ENCODE measurements around the gene ZNHIT2. TPM values are rescaled to one million over a fixed set of nuclear protein-coding genes. Genes with fewer than 3 reads are reported as not detected.

Gene ZNHIT2
- total RNA-seq, 1 donor from 2014 or later: 6.1 TPM

DNA sequence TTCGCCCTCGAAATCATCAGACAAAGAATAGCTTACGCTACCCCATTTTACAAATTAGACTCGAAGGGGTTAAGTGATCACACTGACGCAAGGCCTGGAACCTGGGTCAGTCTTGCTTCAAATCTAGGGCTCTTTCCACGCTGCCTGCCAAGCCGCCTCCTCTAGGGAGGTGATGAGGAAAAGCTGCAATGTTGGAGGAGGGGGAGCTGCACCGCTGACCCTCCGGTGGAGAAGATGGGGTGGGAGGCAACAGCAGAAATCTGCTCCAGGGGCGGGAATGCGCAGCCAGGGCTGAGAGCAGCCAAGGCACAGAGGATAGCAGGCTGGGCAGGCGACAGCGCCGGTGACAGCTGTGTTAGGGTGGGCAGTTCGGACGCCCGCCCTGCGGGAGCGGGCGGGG, 16.2 kb upstream of the ZNHIT2 start:
- no peaks in the 10 kb centered on the region for H3K27me3 ChIP-seq (ENCODE audit: low read depth)
- DNase-seq: peak; percentile 39
- H3K36me3 ChIP-seq: peaks cover 44% of the 10 kb centered on the region
- H3K27ac ChIP-seq (replicated peaks): peak overlapping the region; percentile 100
- peak overlapping the region; percentile 99 for H3K4me3 ChIP-seq
- H3K9me3 ChIP-seq (replicated peaks): no peaks in the 10 kb centered on the region
- H3K4me1 ChIP-seq: peaks cover 35% of the 10 kb centered on the region
- intact Hi-C loops (cut with micrococcal nuclease): no loop called here
- TF ChIP-seq, protein P1, sequence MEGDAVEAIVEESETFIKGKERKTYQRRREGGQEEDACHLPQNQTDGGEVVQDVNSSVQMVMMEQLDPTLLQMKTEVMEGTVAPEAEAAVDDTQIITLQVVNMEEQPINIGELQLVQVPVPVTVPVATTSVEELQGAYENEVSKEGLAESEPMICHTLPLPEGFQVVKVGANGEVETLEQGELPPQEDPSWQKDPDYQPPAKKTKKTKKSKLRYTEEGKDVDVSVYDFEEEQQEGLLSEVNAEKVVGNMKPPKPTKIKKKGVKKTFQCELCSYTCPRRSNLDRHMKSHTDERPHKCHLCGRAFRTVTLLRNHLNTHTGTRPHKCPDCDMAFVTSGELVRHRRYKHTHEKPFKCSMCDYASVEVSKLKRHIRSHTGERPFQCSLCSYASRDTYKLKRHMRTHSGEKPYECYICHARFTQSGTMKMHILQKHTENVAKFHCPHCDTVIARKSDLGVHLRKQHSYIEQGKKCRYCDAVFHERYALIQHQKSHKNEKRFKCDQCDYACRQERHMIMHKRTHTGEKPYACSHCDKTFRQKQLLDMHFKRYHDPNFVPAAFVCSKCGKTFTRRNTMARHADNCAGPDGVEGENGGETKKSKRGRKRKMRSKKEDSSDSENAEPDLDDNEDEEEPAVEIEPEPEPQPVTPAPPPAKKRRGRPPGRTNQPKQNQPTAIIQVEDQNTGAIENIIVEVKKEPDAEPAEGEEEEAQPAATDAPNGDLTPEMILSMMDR (IDR thresholded peaks at IDR 0.05; ENCODE audit: borderline replicate concordance): no peak

GRCh38 chr11:65132988-65133700, 15.6 kb upstream of the ZNHIT2 start:
- Histone ChIP-seq H3K4me1 (peaks cover 35% of the 10 kb centered on the region), H3K27ac (replicated peaks) (peak overlapping the region; percentile 100), H3K36me3 (peaks cover 49% of the 10 kb centered on the region), H3K27me3 (ENCODE audit: low read depth) (no peaks in the 10 kb centered on the region), H3K4me3 (peak overlapping the region; percentile 99), H3K9me3 (replicated peaks) (no peaks in the 10 kb centered on the region)
- intact Hi-C loops (cut with micrococcal nuclease): no loop called here
- TF ChIP-seq, protein P1 (IDR thresholded peaks at IDR 0.05; ENCODE audit: borderline replicate concordance): no peak
- DNase-seq: no peak

DNA sequence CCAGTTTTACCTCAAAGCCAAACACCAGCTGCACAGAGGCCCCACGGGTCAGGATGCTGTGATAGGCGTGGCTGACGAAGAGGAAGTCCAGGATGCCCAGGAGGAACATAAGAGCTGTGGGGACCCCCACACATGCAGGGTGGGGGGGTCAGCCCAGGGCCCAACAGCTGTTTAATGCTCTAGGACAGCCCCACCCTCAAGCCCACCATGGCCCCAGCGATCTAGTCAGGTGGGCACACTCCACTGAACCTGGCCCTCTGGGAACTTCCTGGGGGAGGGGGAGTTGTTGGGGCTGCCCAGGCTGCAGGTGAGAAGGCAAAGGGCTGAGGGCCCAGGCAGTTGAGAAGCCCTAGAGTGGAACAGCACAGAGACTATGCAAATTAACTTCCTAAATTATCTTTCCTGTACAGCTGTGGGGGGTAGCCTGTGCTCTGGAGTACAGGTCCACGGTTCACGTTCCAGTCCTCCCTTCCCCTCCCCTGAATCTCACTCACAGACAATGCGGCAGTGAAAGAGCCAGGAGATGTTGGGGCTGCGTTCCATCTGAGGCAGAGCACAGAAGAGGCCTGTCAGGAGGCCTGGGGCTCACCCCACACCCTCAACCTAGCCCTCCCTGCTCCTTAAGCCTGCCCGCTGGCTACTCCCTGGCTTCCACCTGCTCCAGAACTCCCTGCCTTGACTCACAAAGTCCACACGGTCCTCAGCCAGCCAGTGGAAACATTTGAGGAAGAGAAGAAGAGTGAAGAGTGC, 14.9 kb upstream of the ZNHIT2 start:
- no peak overlapping the region for H3K27ac ChIP-seq (replicated peaks)
- H3K9me3 ChIP-seq (replicated peaks): no peaks in the 10 kb centered on the region
- H3K27me3 ChIP-seq (ENCODE audit: low read depth): no peaks in the 10 kb centered on the region
- H3K4me3 ChIP-seq: peak overlapping the region; percentile 99
- DNase-seq: no peak
- H3K36me3 ChIP-seq: peaks cover 57% of the 10 kb centered on the region
- peaks cover 35% of the 10 kb centered on the region for H3K4me1 ChIP-seq
- intact Hi-C loops (cut with micrococcal nuclease): no loop called here
- TF ChIP-seq, protein P1 (IDR thresholded peaks at IDR 0.05; ENCODE audit: borderline replicate concordance): no peak

DNA sequence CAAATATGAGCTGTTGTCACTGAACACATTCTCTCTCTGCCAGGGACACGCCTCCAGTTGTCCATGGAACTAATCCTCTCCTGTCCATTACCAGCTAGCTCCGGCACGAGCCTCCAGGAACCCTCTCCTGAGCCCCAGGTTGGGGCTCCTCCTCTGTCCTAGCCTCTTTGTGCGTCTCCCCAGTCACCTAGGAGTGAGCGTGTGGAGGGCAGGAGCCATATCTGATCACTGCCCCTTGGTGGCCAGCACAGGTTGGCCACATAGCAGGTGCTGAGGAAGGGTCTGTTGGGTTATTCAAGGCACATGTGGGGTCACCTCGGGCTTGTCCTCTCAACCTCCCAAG, 14.4 kb upstream of the ZNHIT2 start:
- no peak overlapping the region for H3K27ac ChIP-seq (replicated peaks)
- peaks cover 62% of the 10 kb centered on the region for H3K36me3 ChIP-seq
- intact Hi-C loops (cut with micrococcal nuclease): no loop called here
- no peak overlapping the region for H3K4me3 ChIP-seq
- DNase-seq: no peak
- TF ChIP-seq, protein P1 (IDR thresholded peaks at IDR 0.05; ENCODE audit: borderline replicate concordance): no peak
- H3K4me1 ChIP-seq: peaks cover 35% of the 10 kb centered on the region
- H3K9me3 ChIP-seq (replicated peaks): no peaks in the 10 kb centered on the region
- H3K27me3 ChIP-seq (ENCODE audit: low read depth): no peaks in the 10 kb centered on the region

- Histone ChIP-seq H3K4me3 (no peak overlapping the region), H3K4me1 (peaks cover 35% of the 10 kb centered on the region), H3K27ac (replicated peaks) (no peak overlapping the region), H3K27me3 (ENCODE audit: low read depth) (no peaks in the 10 kb centered on the region), H3K36me3 (peaks cover 67% of the 10 kb centered on the region), H3K9me3 (replicated peaks) (no peaks in the 10 kb centered on the region)
- TF ChIP-seq, protein P1 (IDR thresholded peaks at IDR 0.05; ENCODE audit: borderline replicate concordance): no peak
- intact Hi-C loops (cut with micrococcal nuclease): no loop called here
- no peak for DNase-seq
Observed at GRCh38 chr11:65131417-65131776, 13.9 kb upstream of the ZNHIT2 start.

All from left ventricle myocardium inferior (tissue), 1 donor.